Fibroblast of lung (primary cell): ENCODE results near the gene CST8. TPM values are rescaled to one million over a fixed set of nuclear protein-coding genes. Genes with fewer than 3 reads are reported as not detected.

Experiments used
- DNase-seq, 2 donors: peaks; one replicate each; pipeline versions ENCODE4 v3.0.0 to v3.0.0-alpha.2; 2010; ENCODE audit warnings: low read depth in 2 of 2
- H2AFZ ChIP-seq: 2 replicates; pipeline ENCODE4 v1.5.1; 2012; ENCODE audit warnings: low read length, control low read depth, inconsistent platforms
- H3K27ac ChIP-seq: 2 replicates; pipeline ENCODE4 v1.5.1; 2011; ENCODE audit warnings: low read length, control low read depth; ENCODE audit not compliant: insufficient read depth
- H3K27me3 ChIP-seq: 2 replicates; pipeline ENCODE4 v1.5.1; 2011; ENCODE audit warnings: mild to moderate bottlenecking, low read length; ENCODE audit not compliant: control insufficient read depth, insufficient read depth
- H3K36me3 ChIP-seq: 2 replicates; pipeline ENCODE4 v1.5.1; 2011; ENCODE audit warnings: low read length; ENCODE audit not compliant: control insufficient read depth, insufficient read depth
- H3K4me1 ChIP-seq: 2 replicates; pipeline ENCODE4 v1.5.1; 2011; ENCODE audit warnings: low read length; ENCODE audit not compliant: control insufficient read depth, insufficient read depth; ENCODE audit errors: extremely low read depth
- H3K4me2 ChIP-seq: 2 replicates; pipeline ENCODE4 v1.5.1; 2011; ENCODE audit warnings: low read length, control low read depth; ENCODE audit not compliant: insufficient read depth; ENCODE audit errors: extremely low read depth
- H3K4me3 ChIP-seq, 4 experiments: fragments of 200-600 bp in 1 of 4; sonication (generic) in 1 of 4; replicated peaks in 1 of 4; 2 replicates each; pipeline ENCODE4 v1.5.1; 2011 to 2016; ENCODE audit warnings: low read length in 4 of 4, low read depth in 3 of 4, mild to moderate bottlenecking in 3 of 4, control low read depth in 2 of 4, inconsistent platforms in 1 of 4, mixed read lengths in 1 of 4; ENCODE audit not compliant: insufficient read depth in 1 of 4; ENCODE audit errors: control extremely low read depth in 1 of 4
- H3K79me2 ChIP-seq: 2 replicates; pipeline ENCODE4 v1.5.1; 2012; ENCODE audit warnings: mild to moderate bottlenecking, low read length, inconsistent platforms; ENCODE audit not compliant: control insufficient read depth, insufficient read depth
- H3K9ac ChIP-seq: 2 replicates; pipeline ENCODE4 v1.5.1; 2011; ENCODE audit warnings: mild to moderate bottlenecking, low read length, control low read depth; ENCODE audit not compliant: insufficient read depth
- H3K9me3 ChIP-seq: 2 replicates; pipeline ENCODE4 v1.5.1; 2012; ENCODE audit warnings: low read depth, low read length; ENCODE audit not compliant: control insufficient read depth, insufficient read depth
- H4K20me1 ChIP-seq: 2 replicates; pipeline ENCODE4 v1.5.1; 2011; ENCODE audit warnings: low read length; ENCODE audit not compliant: control insufficient read depth, insufficient read depth; ENCODE audit errors: extremely low read depth
- EZH2 ChIP-seq: IDR thresholded peaks from 2 replicates; pipeline ENCODE4 v1.5.1; 2012; ENCODE audit warnings: low read length, control low read depth, mild to moderate bottlenecking; ENCODE audit errors: missing control alignments
- polyA plus RNA-seq, 2 donors: library from polyadenylated mRNA; depleted of rRNA in 1 of 2; stranded (reverse) in 1 of 2; unstranded in 1 of 2; fragments of >200 nt; gene quantifications; 2 replicates each; pipeline ENCODE4 v1.2.1, GENCODE V29; 2011 to 2012; ENCODE audit warnings: missing spikeins in 1 of 2
- total RNA-seq: library from RNA; depleted of rRNA; stranded (reverse); fragments of >200 nt; gene quantifications from 2 replicates; pipeline ENCODE4 v1.2.1, GENCODE V29; 2014
- TF ChIP-seq, protein P1 (sequence below), 2 donors: IDR thresholded peaks in 1 of 2; conservative IDR thresholded peaks in 1 of 2; 1 replicate in 1 of 2; 2 replicates in 1 of 2; pipeline ENCODE4 v1.5.1; 2011 to 2012; ENCODE audit warnings: low read length in 2 of 2, control low read depth in 1 of 2, inconsistent platforms in 1 of 2, low read depth in 1 of 2, mild to moderate bottlenecking in 1 of 2

The CST8 gene
- total and polyA plus RNA-seq, 2 donors (not counting 1 experiment from before 2014, with no cell fraction given): not detected

- Histone ChIP-seq H3K9ac (no peak overlapping the region), H3K79me2 (no peaks in the 10 kb centered on the region), H3K4me3 (no peak overlapping the region), H3K4me1 (no peaks in the 10 kb centered on the region), H3K27me3 (no peaks in the 10 kb centered on the region), H3K9me3 (no peaks in the 10 kb centered on the region), H2AFZ (no peak overlapping the region), H3K36me3 (no peaks in the 10 kb centered on the region), H4K20me1 (no peaks in the 10 kb centered on the region), H3K27ac (no peak overlapping the region), H3K4me2 (no peak overlapping the region)
- DNase-seq: no peak
- TF ChIP-seq EZH2: no peak
- TF ChIP-seq, protein P1, sequence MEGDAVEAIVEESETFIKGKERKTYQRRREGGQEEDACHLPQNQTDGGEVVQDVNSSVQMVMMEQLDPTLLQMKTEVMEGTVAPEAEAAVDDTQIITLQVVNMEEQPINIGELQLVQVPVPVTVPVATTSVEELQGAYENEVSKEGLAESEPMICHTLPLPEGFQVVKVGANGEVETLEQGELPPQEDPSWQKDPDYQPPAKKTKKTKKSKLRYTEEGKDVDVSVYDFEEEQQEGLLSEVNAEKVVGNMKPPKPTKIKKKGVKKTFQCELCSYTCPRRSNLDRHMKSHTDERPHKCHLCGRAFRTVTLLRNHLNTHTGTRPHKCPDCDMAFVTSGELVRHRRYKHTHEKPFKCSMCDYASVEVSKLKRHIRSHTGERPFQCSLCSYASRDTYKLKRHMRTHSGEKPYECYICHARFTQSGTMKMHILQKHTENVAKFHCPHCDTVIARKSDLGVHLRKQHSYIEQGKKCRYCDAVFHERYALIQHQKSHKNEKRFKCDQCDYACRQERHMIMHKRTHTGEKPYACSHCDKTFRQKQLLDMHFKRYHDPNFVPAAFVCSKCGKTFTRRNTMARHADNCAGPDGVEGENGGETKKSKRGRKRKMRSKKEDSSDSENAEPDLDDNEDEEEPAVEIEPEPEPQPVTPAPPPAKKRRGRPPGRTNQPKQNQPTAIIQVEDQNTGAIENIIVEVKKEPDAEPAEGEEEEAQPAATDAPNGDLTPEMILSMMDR (conservative IDR thresholded peaks at IDR 0.05 in 1 of 2, IDR thresholded peaks at IDR 0.05 in 1 of 2; ENCODE audit: low read depth in 1 of 2, low read length in 2 of 2): no peak
These were observed 22.2 kb downstream of the CST8 start for GRCh38 chr20:23513164-23513563.

DNA sequence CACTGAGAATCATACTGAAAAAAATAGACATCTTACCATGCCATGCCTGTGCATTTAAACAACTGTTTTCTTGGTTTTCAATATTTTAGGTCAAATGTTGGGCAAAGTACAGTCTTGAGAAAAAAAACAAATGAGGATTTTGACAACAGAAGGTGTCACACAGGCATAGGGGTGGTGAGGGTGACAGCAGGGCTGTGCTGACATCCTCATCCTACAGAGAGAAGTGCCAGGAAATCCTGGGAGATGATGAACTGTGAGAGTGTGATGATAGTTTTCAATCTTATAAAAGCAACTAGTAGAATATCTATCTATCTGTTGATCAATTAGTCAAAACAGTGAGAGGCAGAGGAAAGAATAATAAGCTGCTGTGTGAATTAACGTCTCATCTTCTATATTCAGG is 23.9 kb downstream of the CST8 start:
- no peaks in the 10 kb centered on the region for H3K9me3 ChIP-seq
- DNase-seq: no peak
- H4K20me1 ChIP-seq: no peaks in the 10 kb centered on the region
- H3K4me1 ChIP-seq: no peaks in the 10 kb centered on the region
- no peak overlapping the region for H3K27ac ChIP-seq
- H3K9ac ChIP-seq: no peak overlapping the region
- no peaks in the 10 kb centered on the region for H3K36me3 ChIP-seq
- no peaks in the 10 kb centered on the region for H3K79me2 ChIP-seq
- TF ChIP-seq, protein P1 (conservative IDR thresholded peaks at IDR 0.05 in 1 of 2, IDR thresholded peaks at IDR 0.05 in 1 of 2; ENCODE audit: low read depth in 1 of 2, low read length in 2 of 2): no peak
- no peak for TF ChIP-seq EZH2
- no peak overlapping the region for H2AFZ ChIP-seq
- H3K4me3 ChIP-seq: no peak overlapping the region
- H3K4me2 ChIP-seq: no peak overlapping the region
- H3K27me3 ChIP-seq: no peaks in the 10 kb centered on the region

- Histone ChIP-seq H3K4me1 (no peaks in the 10 kb centered on the region), H4K20me1 (no peaks in the 10 kb centered on the region), H3K36me3 (no peaks in the 10 kb centered on the region), H3K79me2 (no peaks in the 10 kb centered on the region), H3K9me3 (no peaks in the 10 kb centered on the region), H3K9ac (no peak overlapping the region), H3K4me2 (no peak overlapping the region), H3K4me3 (no peak overlapping the region), H2AFZ (no peak overlapping the region), H3K27ac (no peak overlapping the region), H3K27me3 (no peaks in the 10 kb centered on the region)
- no peak for DNase-seq
- TF ChIP-seq EZH2: no peak
- TF ChIP-seq, protein P1 (conservative IDR thresholded peaks at IDR 0.05 in 1 of 2, IDR thresholded peaks at IDR 0.05 in 1 of 2; ENCODE audit: low read depth in 1 of 2, low read length in 2 of 2): no peak
These were observed 24.5 kb downstream of the CST8 start for GRCh38 chr20:23515250-23515939.
